MG63 (cell line): ENCODE measurements around the gene MAFG. TPM values are rescaled to one million over a fixed set of nuclear protein-coding genes. Genes with fewer than 3 reads are reported as not detected.

Experiments used
- DNase-seq: peaks from one replicate; pipeline ENCODE4 v3.0.0-alpha.2; 2020
- H3K27me3 ChIP-seq: fragments of 250-450 bp; sonication (Bioruptor Pico); 2 replicates; pipeline ENCODE4 v1.5.1; 2020; ENCODE audit warnings: mild to moderate bottlenecking, moderate library complexity
- H3K36me3 ChIP-seq: fragments of 250-450 bp; sonication (Bioruptor Pico); 2 replicates; pipeline ENCODE4 v1.5.1; 2020; ENCODE audit warnings: mild to moderate bottlenecking, moderate library complexity
- H3K4me3 ChIP-seq: fragments of 250-450 bp; sonication (Bioruptor Pico); 2 replicates; pipeline ENCODE4 v1.5.1; 2020; ENCODE audit warnings: mild to moderate bottlenecking, moderate library complexity
- H3K9me3 ChIP-seq: fragments of 250-450 bp; sonication (Bioruptor Pico); 2 replicates; pipeline ENCODE4 v1.5.1; 2020; ENCODE audit warnings: mild to moderate bottlenecking, moderate library complexity
- total RNA-seq: library from RNA; depleted of rRNA; stranded (reverse); fragments of >200 nt; shearing (Covaris generic); gene quantifications from 2 replicates; pipeline ENCODE4 v1.2.3, GENCODE V29; 2014; ENCODE audit warnings: low replicate concordance; rRNA removed

The MAFG gene
- 11.8 and 14.9 TPM in 2 replicates for total RNA-seq

- H3K36me3 ChIP-seq, result peaks cover 3% of the 10 kb centered on the region
- peak within 1 kb of the TSS; percentile 79 for H3K4me3 ChIP-seq
- no peaks in the 10 kb centered on the region for H3K27me3 ChIP-seq
- DNase-seq, result peak; percentile 92
- H3K9me3 ChIP-seq, result no peaks in the 10 kb centered on the region
Observed at GRCh38 chr17:81927653-81928543, at the start of gene MAFG. MAFG (minus strand) TSS chr17:81927735; CDS start chr17:81923185, 4,550 bp downstream.

GRCh38 chr17:81976332-81977210 lies 49.0 kb upstream of the MAFG start:
- no peaks in the 10 kb centered on the region for H3K27me3 ChIP-seq
- DNase-seq, result peak; percentile 31
- peak overlapping the region; percentile 86 for H3K4me3 ChIP-seq
- peaks cover 18% of the 10 kb centered on the region for H3K9me3 ChIP-seq
- peaks cover 18% of the 10 kb centered on the region for H3K36me3 ChIP-seq

DNA sequence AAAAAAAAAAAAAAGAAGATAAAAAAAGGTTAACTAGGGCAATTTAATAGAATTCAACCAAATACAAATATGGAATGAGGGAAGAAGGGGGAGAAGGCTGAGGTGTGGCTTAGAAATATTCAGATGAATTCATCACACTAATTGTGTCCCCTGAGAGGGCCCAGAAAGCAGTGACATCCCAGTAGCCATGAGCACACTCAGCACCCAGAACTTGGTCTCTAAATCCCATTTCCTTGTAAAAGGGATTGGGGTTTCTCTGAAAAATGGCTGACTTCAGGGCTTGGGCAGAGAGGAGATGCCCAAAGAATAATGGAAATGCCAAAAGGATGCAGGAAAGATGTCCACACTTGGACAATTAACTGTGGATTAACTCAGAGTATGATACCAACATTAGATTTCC lies 45.9 kb upstream of the MAFG start:
- H3K36me3 ChIP-seq, result no peaks in the 10 kb centered on the region
- peaks cover 19% of the 10 kb centered on the region for H3K9me3 ChIP-seq
- no peak overlapping the region for H3K4me3 ChIP-seq
- no peaks in the 10 kb centered on the region for H3K27me3 ChIP-seq
- no peak for DNase-seq

DNA sequence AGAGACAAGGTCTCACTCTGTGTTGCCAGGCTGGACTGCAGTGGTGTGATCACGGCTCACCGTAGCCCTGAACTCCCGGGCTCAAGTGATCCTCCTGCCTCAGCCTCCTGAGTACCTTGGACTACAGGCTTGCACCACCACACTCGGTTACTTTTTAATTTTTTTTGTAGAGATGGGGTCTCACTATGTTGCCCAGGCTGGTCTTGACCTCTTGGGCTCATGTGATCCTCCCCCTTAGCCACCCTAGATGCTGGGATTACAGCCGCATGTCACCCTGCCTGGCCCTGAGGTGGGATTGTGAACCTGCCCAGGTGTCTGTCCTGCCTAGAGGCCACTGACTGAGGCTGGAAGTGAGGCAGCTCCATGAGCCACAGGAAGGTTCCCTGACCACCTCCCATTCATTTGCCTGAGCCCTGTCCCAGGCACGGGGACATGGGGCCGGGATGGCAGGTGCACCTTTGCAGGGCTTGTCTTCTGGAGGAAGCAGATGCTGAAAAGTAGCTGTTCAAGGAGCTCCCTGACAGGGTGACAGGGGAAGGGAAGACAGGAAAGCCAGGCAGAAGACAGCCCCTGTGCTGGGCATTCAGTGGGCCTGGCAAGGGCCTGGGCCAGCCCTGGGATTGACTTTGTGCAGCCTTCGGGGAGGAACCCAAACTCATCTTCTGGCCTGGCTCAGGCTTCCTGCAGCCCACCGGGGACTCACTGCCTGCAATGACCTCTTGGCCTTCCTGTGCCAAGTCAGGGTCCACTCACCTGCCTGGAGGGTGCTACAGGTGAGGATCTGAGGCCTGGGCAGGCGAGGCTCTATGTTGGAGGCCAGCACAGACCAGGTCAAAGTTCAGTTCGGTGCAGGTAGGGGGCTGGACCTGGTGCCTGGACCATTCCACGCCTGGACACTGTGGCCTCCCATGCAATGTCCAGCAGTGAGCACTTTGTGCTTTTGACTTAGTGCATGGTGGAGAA lies 41.6 kb upstream of the MAFG start:
- DNase-seq, result no peak
- Histone ChIP-seq H3K36me3 (no peaks in the 10 kb centered on the region), H3K9me3 (peaks cover 16% of the 10 kb centered on the region), H3K27me3 (no peaks in the 10 kb centered on the region), H3K4me3 (no peak overlapping the region)

DNA sequence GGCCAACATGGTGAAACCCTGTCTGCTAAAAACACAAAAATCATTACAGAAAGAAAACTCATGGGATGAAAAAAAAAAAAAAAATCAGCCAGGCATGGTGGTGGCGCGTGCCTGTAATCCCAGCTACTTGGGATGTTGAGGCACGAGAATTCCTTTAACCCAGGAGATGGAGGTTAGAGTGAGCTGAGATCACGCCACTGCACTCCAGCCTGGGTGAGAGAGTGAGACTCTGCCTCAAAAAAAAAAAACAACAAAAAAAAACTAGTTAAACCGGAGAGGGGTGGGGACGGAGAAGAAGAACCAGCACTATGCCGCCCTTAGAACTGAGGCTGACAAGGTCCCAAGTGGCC lies 40.8 kb upstream of the MAFG start:
- Histone ChIP-seq H3K27me3 (no peaks in the 10 kb centered on the region), H3K36me3 (no peaks in the 10 kb centered on the region), H3K4me3 (no peak overlapping the region), H3K9me3 (peaks cover 11% of the 10 kb centered on the region)
- no peak for DNase-seq

DNA sequence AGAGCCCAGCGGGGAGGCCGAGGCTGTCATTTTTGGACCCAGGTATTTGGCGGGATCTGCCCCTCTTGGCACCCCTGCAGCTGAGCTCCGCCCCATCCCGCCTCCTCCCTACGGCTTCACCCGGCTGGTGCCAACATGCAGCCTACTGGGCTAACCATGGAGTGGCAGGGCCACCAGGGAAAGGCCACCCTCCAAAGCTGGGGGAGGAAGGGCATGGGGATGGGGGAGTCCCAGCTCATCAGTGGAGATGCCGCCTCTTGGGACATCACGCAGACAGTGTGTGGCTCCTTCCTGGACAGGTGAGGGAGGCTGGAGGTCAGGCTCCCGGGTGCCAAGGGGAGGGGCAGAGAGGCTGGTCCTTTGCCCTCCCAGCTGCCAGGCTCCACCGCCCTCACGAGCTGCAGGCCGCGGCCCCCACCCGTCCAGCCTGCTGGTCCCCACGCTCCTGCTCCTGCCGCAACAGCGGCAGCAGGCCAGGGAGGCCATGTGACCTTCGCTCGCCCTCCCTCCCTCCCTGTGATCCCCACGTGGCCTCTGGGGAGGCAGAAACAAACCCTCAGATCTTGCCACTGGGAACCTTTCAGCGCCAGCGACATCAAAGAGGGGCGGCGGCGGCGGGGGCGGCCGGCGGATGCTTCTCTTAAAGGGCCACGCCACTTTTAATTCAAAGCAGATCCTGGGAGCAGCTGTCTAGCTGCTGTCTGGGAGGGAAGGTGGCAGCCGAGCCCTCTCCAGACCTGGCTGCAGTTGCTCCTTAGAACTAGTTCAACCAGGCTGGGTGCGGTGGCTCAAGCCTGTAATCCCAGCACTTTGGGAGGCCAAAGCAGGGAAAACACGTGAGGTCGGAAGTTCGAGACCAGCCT lies 40.2 kb upstream of the MAFG start:
- Histone ChIP-seq H3K4me3 (no peak overlapping the region), H3K27me3 (no peaks in the 10 kb centered on the region), H3K9me3 (peaks cover 10% of the 10 kb centered on the region), H3K36me3 (no peaks in the 10 kb centered on the region)
- DNase-seq, result no peak

GRCh38 chr17:81967244-81967532 lies 39.7 kb upstream of the MAFG start:
- DNase-seq, result no peak
- peaks cover 4% of the 10 kb centered on the region for H3K9me3 ChIP-seq
- no peak overlapping the region for H3K4me3 ChIP-seq
- no peaks in the 10 kb centered on the region for H3K36me3 ChIP-seq
- H3K27me3 ChIP-seq, result no peaks in the 10 kb centered on the region

DNA sequence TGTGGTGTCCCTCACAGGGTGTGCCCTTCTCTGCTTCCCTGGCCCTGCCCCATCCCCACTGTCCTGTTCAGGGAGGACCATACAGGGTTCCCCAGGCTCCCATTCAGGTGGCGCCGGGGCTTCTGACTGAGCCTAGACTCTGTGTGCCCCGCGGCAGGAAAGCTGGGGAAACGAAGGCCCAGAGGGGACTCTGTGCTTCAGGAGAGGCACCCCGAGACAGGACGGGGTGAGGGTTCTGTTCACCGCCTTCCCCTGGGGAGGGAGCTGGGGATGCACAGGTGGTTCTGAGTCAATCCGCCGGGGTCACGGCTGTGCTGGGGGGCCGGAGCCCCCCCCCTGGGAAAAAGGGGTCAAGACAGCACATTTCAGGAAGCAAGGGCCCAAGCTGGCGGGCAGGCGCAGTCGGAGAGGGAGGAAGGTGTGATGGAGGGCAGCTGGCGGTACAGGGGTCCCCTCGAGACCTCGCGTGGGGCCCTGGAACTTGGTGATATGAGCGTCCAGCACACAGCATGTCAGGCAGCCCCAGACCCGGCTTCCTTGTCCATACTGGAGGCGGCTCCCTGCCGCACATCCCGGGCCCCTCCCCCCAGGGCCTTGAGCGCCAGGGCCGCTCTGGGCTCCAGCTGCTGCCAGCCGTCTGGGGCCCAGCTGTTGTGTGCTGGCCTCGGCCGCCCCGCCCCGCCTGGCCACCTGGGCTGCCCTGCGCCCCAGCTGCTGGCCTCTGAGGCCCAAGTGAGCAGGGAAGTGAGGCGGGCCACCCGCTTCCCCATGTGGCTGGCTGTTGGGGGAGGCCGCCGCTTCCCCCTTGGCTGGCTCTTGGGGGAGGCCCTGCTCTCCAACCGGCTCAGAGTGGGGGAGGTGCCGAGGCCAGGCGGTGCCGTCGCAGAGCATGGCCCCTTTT lies 39.1 kb upstream of the MAFG start:
- Histone ChIP-seq H3K9me3 (peaks cover 2% of the 10 kb centered on the region; the same call in 1 of the 2 replicates), H3K36me3 (no peaks in the 10 kb centered on the region), H3K27me3 (no peaks in the 10 kb centered on the region), H3K4me3 (no peak overlapping the region)
- DNase-seq, result no peak

DNA sequence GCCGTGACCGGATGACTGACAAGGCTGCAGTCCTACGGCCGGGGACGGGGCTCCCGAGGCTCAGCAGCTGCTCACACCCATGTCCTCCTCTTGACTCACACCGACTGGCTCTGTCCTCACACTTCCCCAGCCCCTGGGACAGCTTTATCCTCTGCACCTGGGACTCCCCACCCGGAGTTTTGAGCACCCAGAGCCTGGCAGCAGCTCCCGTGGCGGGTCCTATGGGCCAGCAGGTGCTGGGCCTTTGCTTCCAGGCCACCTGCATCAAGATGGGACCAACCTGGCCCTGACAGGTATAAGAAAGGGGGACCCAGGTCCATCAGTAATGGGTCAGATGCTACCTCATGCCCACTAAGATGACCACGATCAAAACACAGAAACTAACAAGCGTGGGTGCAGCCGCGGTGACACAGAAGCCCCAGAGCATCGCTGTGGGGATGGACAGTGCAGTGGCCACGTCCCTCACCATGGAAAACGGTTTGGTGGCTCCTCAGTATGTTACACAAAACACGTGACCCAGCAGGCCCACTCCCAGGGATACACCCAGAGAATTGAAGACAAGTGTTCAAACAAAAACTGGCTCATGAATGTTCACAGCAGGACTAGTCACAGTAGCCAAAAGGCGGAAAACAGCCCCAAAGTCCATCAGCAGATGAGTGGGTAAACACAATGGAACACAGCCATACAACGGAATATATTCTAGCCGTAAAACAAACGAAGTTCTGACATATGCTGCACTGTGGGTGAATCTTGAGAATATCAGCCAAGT lies 36.7 kb upstream of the MAFG start:
- Histone ChIP-seq H3K9me3 (no peaks in the 10 kb centered on the region), H3K36me3 (no peaks in the 10 kb centered on the region), H3K27me3 (peaks cover 11% of the 10 kb centered on the region), H3K4me3 (no peak overlapping the region)
- DNase-seq, result no peak

GRCh38 chr17:81962499-81963441 lies 35.2 kb upstream of the MAFG start:
- no peaks in the 10 kb centered on the region for H3K36me3 ChIP-seq
- no peak overlapping the region for H3K4me3 ChIP-seq
- DNase-seq, result no peak
- H3K9me3 ChIP-seq, result no peaks in the 10 kb centered on the region
- peaks cover 17% of the 10 kb centered on the region for H3K27me3 ChIP-seq

GRCh38 chr17:81961521-81962498 lies 34.3 kb upstream of the MAFG start:
- Histone ChIP-seq H3K27me3 (peaks cover 17% of the 10 kb centered on the region), H3K4me3 (no peak overlapping the region), H3K36me3 (no peaks in the 10 kb centered on the region), H3K9me3 (no peaks in the 10 kb centered on the region)
- no peak for DNase-seq

DNA sequence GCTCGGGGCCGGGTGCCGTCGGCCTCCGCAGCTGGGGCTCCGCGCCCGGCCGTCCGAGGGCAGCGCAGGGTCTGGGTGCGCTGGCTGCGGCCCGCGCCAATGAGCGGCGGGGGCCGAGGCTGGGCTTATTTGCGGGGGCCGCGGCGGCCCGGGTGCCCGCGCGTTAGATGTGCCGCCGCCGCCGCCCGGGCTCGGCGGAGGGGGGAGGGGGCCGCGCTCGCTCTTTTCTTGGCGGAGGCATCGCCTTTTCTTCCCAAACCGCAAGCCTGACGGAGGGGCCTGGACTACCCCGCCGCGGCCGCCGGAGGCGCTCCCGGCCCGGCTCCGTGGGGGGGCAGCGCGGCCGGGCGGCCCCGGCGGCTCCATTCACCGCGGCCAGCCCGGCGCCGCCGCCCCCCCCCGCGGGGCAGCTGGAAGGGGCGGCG lies 33.6 kb upstream of the MAFG start, which contains the start of gene NOTUM:
Gene NOTUM, minus strand, starts transcription at position 101 of the 425 bp plus-strand sequence. CDS start 278 bp downstream, outside the sequence.
- H3K9me3 ChIP-seq, result no peaks in the 10 kb centered on the region
- H3K4me3 ChIP-seq, result peak within 1 kb of the TSS; percentile 24
- H3K27me3 ChIP-seq, result peaks cover 17% of the 10 kb centered on the region
- DNase-seq, result peak; percentile 65
- no peaks in the 10 kb centered on the region for H3K36me3 ChIP-seq
